H9 (cell line): Measurements from ENCODE around the gene ITGAE. TPM values are rescaled to one million over a fixed set of nuclear protein-coding genes. Genes with fewer than 3 reads are reported as not detected.

Source experiments
- DNase-seq: peaks from one replicate; pipeline ENCODE4 v3.0.0-alpha.2; 2017
- H2AFZ ChIP-seq: one replicate; pipeline ENCODE4 v1.6.1; 2013; ENCODE audit warnings: mild to moderate bottlenecking, low read length, control low read depth, moderate library complexity
- H2AK5ac ChIP-seq: 2 replicates; pipeline ENCODE4 v1.6.1; 2013; ENCODE audit warnings: low read length, control low read depth, mixed read lengths; ENCODE audit not compliant: insufficient read length
- H2BK120ac ChIP-seq: one replicate; pipeline ENCODE4 v1.6.1; 2013; ENCODE audit warnings: low read depth, mild to moderate bottlenecking, low read length, control low read depth, inconsistent platforms; ENCODE audit not compliant: poor library complexity, severe bottlenecking
- H2BK12ac ChIP-seq: 2 replicates; pipeline ENCODE4 v1.6.1; 2013; ENCODE audit warnings: low read length, control low read depth, mixed read lengths, low read depth; ENCODE audit not compliant: insufficient read length
- H2BK15ac ChIP-seq: 2 replicates; pipeline ENCODE4 v1.6.1; 2013; ENCODE audit warnings: low read depth, low read length, control low read depth
- H2BK20ac ChIP-seq: one replicate; pipeline ENCODE4 v1.6.1; 2013; ENCODE audit warnings: low read depth, mild to moderate bottlenecking, low read length, control low read depth, inconsistent platforms; ENCODE audit not compliant: poor library complexity, severe bottlenecking
- H2BK5ac ChIP-seq: 2 replicates; pipeline ENCODE4 v1.6.1; 2013; ENCODE audit warnings: low read length, control low read depth, mixed read lengths; ENCODE audit not compliant: insufficient read length
- H3K14ac ChIP-seq: 2 replicates; pipeline ENCODE4 v1.6.1; 2013; ENCODE audit warnings: low read length, control low read depth; ENCODE audit not compliant: insufficient read depth
- H3K18ac ChIP-seq: 2 replicates; pipeline ENCODE4 v1.6.1; 2013; ENCODE audit warnings: low read depth, mild to moderate bottlenecking, mixed read lengths, low read length, control low read depth; ENCODE audit not compliant: insufficient read length
- H3K23ac ChIP-seq: 2 replicates; pipeline ENCODE4 v1.6.1; 2013; ENCODE audit warnings: low read length, control low read depth, mixed read lengths, low read depth; ENCODE audit not compliant: insufficient read length
- H3K23me2 ChIP-seq: 2 replicates; pipeline ENCODE4 v1.6.1; 2013; ENCODE audit warnings: low read depth, mild to moderate bottlenecking, mixed read lengths, low read length, control low read depth; ENCODE audit not compliant: insufficient read length, poor library complexity, severe bottlenecking
- H3K27ac ChIP-seq: 2 replicates; pipeline ENCODE4 v1.5.1; 2013; ENCODE audit warnings: low read length, control low read depth, mixed read lengths, low read depth; ENCODE audit not compliant: insufficient read length
- H3K27me3 ChIP-seq: 2 replicates; pipeline ENCODE4 v1.6.1; 2013; ENCODE audit warnings: low read length, control low read depth, inconsistent platforms; ENCODE audit not compliant: insufficient read depth
- H3K4ac ChIP-seq: 2 replicates; pipeline ENCODE4 v1.6.1; 2013; ENCODE audit warnings: low read depth, mild to moderate bottlenecking, control low read depth, inconsistent platforms, low read length, moderate library complexity
- H3K4me1 ChIP-seq: 2 replicates; pipeline ENCODE4 v1.6.1; 2013; ENCODE audit warnings: low read length, control low read depth, inconsistent platforms; ENCODE audit not compliant: insufficient read depth
- H3K4me2 ChIP-seq: 2 replicates; pipeline ENCODE4 v1.6.1; 2013; ENCODE audit warnings: low read length, control low read depth, mixed read lengths; ENCODE audit not compliant: insufficient read length, insufficient read depth
- H3K56ac ChIP-seq: 2 replicates; pipeline ENCODE4 v1.6.1; 2013; ENCODE audit warnings: low read depth, mild to moderate bottlenecking, mixed read lengths, low read length, control low read depth; ENCODE audit not compliant: insufficient read length
- H3K79me1 ChIP-seq: 2 replicates; pipeline ENCODE4 v1.6.1; 2013; ENCODE audit warnings: low read depth, mild to moderate bottlenecking, moderate library complexity, low read length, control low read depth, inconsistent platforms; ENCODE audit not compliant: insufficient read depth, poor library complexity, severe bottlenecking
- H3K79me2 ChIP-seq: 2 replicates; pipeline ENCODE4 v1.6.1; 2013; ENCODE audit warnings: low read length, control low read depth, inconsistent platforms; ENCODE audit not compliant: insufficient read depth
- H3K9ac ChIP-seq: 2 replicates; pipeline ENCODE4 v1.6.1; 2013; ENCODE audit warnings: low read length, control low read depth, mixed read lengths; ENCODE audit not compliant: insufficient read length; ENCODE audit errors: extremely low read depth
- H3K9me3 ChIP-seq: one replicate; pipeline ENCODE4 v1.6.1; 2013; ENCODE audit warnings: low read depth, low read length, inconsistent platforms; ENCODE audit not compliant: control insufficient read depth
- H3T11ph ChIP-seq: one replicate; pipeline ENCODE4 v1.6.1; 2013; ENCODE audit warnings: mild to moderate bottlenecking, low read length, control low read depth, inconsistent platforms
- H4K20me1 ChIP-seq: one replicate; pipeline ENCODE4 v1.6.1; 2013; ENCODE audit not compliant: control insufficient read depth, insufficient read length, insufficient read depth
- H4K5ac ChIP-seq: 2 replicates; pipeline ENCODE4 v1.6.1; 2013; ENCODE audit warnings: low read depth, mild to moderate bottlenecking, mixed read lengths, low read length, control low read depth; ENCODE audit not compliant: insufficient read length
- H4K8ac ChIP-seq: replicated peaks from 2 replicates; pipeline ENCODE4 v1.6.1; 2013; ENCODE audit warnings: low read length, control low read depth, mixed read lengths, low read depth; ENCODE audit not compliant: insufficient read length
- H4K91ac ChIP-seq: 2 replicates; pipeline ENCODE4 v1.6.1; 2013; ENCODE audit warnings: low read depth, mild to moderate bottlenecking, moderate library complexity, mixed read lengths, low read length, control low read depth; ENCODE audit not compliant: insufficient read length
- H3K27ac Mint-ChIP-seq, 3 experiments: 2 replicates in 2 of 3; 3 replicates in 1 of 3; pipeline ENCODE4 v1.8.0; 2020 to 2021; ENCODE audit warnings: mixed read lengths in 3 of 3, mild to moderate bottlenecking in 1 of 3, moderate library complexity in 1 of 3
- H3K27me3 Mint-ChIP-seq: 2 replicates; pipeline ENCODE4 v1.8.0; 2021; ENCODE audit warnings: low read depth, mild to moderate bottlenecking, moderate library complexity, mixed read lengths
- H3K36me3 Mint-ChIP-seq, 3 experiments: 2 replicates in 2 of 3; 3 replicates in 1 of 3; pipeline ENCODE4 v1.8.0; 2020 to 2021; ENCODE audit warnings: low read depth in 3 of 3, mixed read lengths in 3 of 3; ENCODE audit not compliant: insufficient read depth in 1 of 3
- H3K4me1 Mint-ChIP-seq, 2 experiments: 2 replicates each; pipeline ENCODE4 v1.8.0; 2020; ENCODE audit warnings: mixed read lengths in 2 of 2
- H3K4me3 Mint-ChIP-seq, 2 experiments: 2 replicates in 1 of 2; 3 replicates in 1 of 2; pipeline ENCODE4 v1.8.0; 2020 to 2021; ENCODE audit warnings: mild to moderate bottlenecking in 2 of 2, mixed read lengths in 2 of 2, moderate library complexity in 1 of 2
- H3K9me3 Mint-ChIP-seq, 2 experiments: 2 replicates in 1 of 2; 3 replicates in 1 of 2; pipeline ENCODE4 v1.8.0; 2020; ENCODE audit warnings: mild to moderate bottlenecking in 2 of 2, mixed read lengths in 2 of 2, moderate library complexity in 1 of 2
- WGBS: extraction: QIAGEN DNeasy Blood & Tissue Kit; methylation state at CpG from one replicate; pipeline ENCODE4 v1.1.7; 2013; ENCODE audit warnings: missing lambda C conversion rate, low lambda C conversion rate, mixed read lengths; ENCODE audit not compliant: insufficient read length; ENCODE audit errors: extremely low coverage; 5-methylcytosine and 5-hydroxymethylcytosine counted together
- total RNA-seq: library from RNA; stranded (reverse); gene quantifications from 2 replicates; pipeline ENCODE4 v1.2.1, GENCODE V29; 2021
- TF ChIP-seq, protein P1 (sequence below): fragments of 200-600 bp; sonication (generic); conservative IDR thresholded peaks from 3 replicates; pipeline ENCODE4 v1.8.0; 2021; ENCODE audit warnings: antibody characterized with exemption, mild to moderate bottlenecking

ITGAE gene
- total RNA-seq, 1 experiment from 2014 or later = 23.5 TPM

DNA sequence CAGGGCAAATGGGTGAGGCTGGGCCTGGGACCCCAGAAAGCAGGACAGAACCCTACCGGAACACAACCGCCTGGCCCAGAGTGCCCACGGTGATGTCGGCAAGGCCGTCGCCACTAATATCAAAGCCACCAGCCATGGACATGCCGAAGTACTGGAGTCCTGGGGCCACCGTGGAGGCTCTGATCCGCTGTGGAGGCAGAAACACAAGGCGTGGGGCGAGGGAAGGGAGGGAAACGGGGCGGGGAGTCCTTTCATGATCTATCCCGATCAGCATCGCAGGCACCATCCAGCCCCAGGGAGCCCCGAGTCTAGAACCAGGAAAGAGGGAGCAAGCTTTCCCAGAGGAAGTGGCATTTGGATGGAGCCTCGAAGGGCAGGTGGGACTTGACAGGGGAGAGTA is 50.7 kb downstream of the ITGAE start:
- Histone ChIP-seq H3K14ac (no peak overlapping the region), H2BK12ac (no peak overlapping the region), H3K79me1 (no peaks in the 10 kb centered on the region), H2BK5ac (no peak overlapping the region), H2BK120ac (no peak overlapping the region), H3K18ac (no peak overlapping the region), H4K20me1 (no peaks in the 10 kb centered on the region), H4K91ac (no peak overlapping the region), H3K9me3 (no peaks in the 10 kb centered on the region), H3K56ac (no peak overlapping the region), H3K23ac (no peak overlapping the region), H4K8ac (no peak overlapping the region), H3K4me1 (no peaks in the 10 kb centered on the region), H3K27ac (no peak overlapping the region), H2BK20ac (no peak overlapping the region), H4K5ac (no peak overlapping the region), H2AFZ (no peak overlapping the region), H3K9ac (no peak overlapping the region), H3T11ph (no peak overlapping the region), H2AK5ac (no peak overlapping the region), H3K4ac (no peak overlapping the region), H3K4me2 (no peak overlapping the region), H3K27me3 (no peaks in the 10 kb centered on the region), H3K23me2 (peaks cover 1% of the 10 kb centered on the region), H3K79me2 (no peaks in the 10 kb centered on the region), H2BK15ac (no peak overlapping the region)
- H3K4me3 Mint-ChIP-seq = no peak overlapping the region
- no peaks in the 10 kb centered on the region; a peak in 1 of 5 replicates for H3K9me3 Mint-ChIP-seq
- H3K36me3 Mint-ChIP-seq = no peaks in the 10 kb centered on the region; a peak in 1 of 7 replicates
- no peak overlapping the region; a peak in 1 of 7 replicates for H3K27ac Mint-ChIP-seq
- DNase-seq = no peak
- WGBS = no CpG with 5 or more reads among the region's 17 CpGs
- H3K27me3 Mint-ChIP-seq = peaks cover 5% of the 10 kb centered on the region
- TF ChIP-seq, protein P1, sequence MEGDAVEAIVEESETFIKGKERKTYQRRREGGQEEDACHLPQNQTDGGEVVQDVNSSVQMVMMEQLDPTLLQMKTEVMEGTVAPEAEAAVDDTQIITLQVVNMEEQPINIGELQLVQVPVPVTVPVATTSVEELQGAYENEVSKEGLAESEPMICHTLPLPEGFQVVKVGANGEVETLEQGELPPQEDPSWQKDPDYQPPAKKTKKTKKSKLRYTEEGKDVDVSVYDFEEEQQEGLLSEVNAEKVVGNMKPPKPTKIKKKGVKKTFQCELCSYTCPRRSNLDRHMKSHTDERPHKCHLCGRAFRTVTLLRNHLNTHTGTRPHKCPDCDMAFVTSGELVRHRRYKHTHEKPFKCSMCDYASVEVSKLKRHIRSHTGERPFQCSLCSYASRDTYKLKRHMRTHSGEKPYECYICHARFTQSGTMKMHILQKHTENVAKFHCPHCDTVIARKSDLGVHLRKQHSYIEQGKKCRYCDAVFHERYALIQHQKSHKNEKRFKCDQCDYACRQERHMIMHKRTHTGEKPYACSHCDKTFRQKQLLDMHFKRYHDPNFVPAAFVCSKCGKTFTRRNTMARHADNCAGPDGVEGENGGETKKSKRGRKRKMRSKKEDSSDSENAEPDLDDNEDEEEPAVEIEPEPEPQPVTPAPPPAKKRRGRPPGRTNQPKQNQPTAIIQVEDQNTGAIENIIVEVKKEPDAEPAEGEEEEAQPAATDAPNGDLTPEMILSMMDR = no peak
- H3K4me1 Mint-ChIP-seq = peaks cover 8 to 20% of the 10 kb centered on the region in 2 experiments
